Sigmoid colon (tissue), 4 donors: ENCODE measurements around the gene SYT7.

Experiments
- CTCF ChIP-seq, 4 experiments: fragments of 450-650 bp in 3 of 4; fragments of 200-600 bp in 1 of 4; IDR thresholded peaks; one replicate each; pipeline ENCODE4 v1.5.1; 2016 to 2019; ENCODE audit warnings: antibody characterized with exemption in 4 of 4, mild to moderate bottlenecking in 3 of 4, moderate library complexity in 2 of 4
- POLR2A ChIP-seq, 2 donors: fragments of 450-650 bp; IDR thresholded peaks; one replicate each; pipeline ENCODE4 v1.6.1; 2016; ENCODE audit warnings: antibody characterized with exemption in 2 of 2, mild to moderate bottlenecking in 2 of 2, moderate library complexity in 2 of 2
- POLR2AphosphoS5 ChIP-seq, 4 donors: sonication (generic); formaldehyde crosslinking; IDR thresholded peaks; one replicate each; pipeline ENCODE4 v1.6.1; 2017; ENCODE audit warnings: antibody characterized with exemption in 4 of 4

- no peak for TF ChIP-seq CTCF (IDR thresholded peaks at IDR 0.05)
- no peak for TF ChIP-seq POLR2AphosphoS5 (IDR thresholded peaks at IDR 0.05)
- TF ChIP-seq POLR2A (IDR thresholded peaks at IDR 0.05) = no peak
Observed at GRCh38 chr11:61480261-61480993, 100.4 kb downstream of the SYT7 start.
